Uterus (tissue), 4 donors: Measurements from ENCODE around the gene STRBP. TPM values are rescaled to one million over a fixed set of nuclear protein-coding genes. Genes with fewer than 3 reads are reported as not detected.

ENCODE experiments used
- DNase-seq, 2 donors: peaks; one replicate each; pipeline ENCODE4 v3.0.0-alpha.2; 2019 to 2020
- H3K27ac ChIP-seq, 2 donors: fragments of 200-600 bp; sonication (generic); 1 replicate in 1 of 2; 2 replicates in 1 of 2; pipeline ENCODE4 v1.5.1; 2016 to 2018
- H3K27me3 ChIP-seq, 2 donors: fragments of 200-600 bp; sonication (generic); one replicate each; pipeline ENCODE4 v1.5.1; 2018 to 2019; ENCODE audit warnings: control low read depth in 1 of 2
- H3K36me3 ChIP-seq, 2 donors: fragments of 200-600 bp; sonication (generic); one replicate each; pipeline ENCODE4 v1.5.1; 2019; ENCODE audit warnings: control low read depth in 1 of 2
- H3K4me1 ChIP-seq, 2 donors: fragments of 200-600 bp; sonication (generic); one replicate each; pipeline ENCODE4 v1.5.1; 2018 to 2019; ENCODE audit warnings: control low read depth in 1 of 2
- H3K4me3 ChIP-seq, 2 donors: fragments of 200-600 bp; sonication (generic); 1 replicate in 1 of 2; 2 replicates in 1 of 2; pipeline ENCODE4 v1.5.1; 2018 to 2019; ENCODE audit warnings: mild to moderate bottlenecking in 1 of 2
- H3K9me3 ChIP-seq, 2 donors: fragments of 200-600 bp; sonication (generic); one replicate each; pipeline ENCODE4 v1.5.1; 2019; ENCODE audit warnings: control low read depth in 1 of 2
- CTCF ChIP-seq, 4 experiments: fragments of 200-600 bp in 2 of 4; fragments of 450-650 bp in 2 of 4; sonication (generic) in 2 of 4; IDR thresholded peaks; one replicate each; pipeline ENCODE4 v1.5.1; 2016 to 2019; ENCODE audit warnings: antibody characterized with exemption in 4 of 4, mild to moderate bottlenecking in 2 of 4, moderate library complexity in 1 of 4
- POLR2A ChIP-seq, 2 donors: fragments of 450-650 bp; IDR thresholded peaks; one replicate each; pipeline ENCODE4 v1.6.1; 2016; ENCODE audit warnings: antibody characterized with exemption in 2 of 2, mild to moderate bottlenecking in 1 of 2, moderate library complexity in 1 of 2
- intact Hi-C: fragments of 100-400 bp; cut with DNase I; formaldehyde crosslinking; loops from one replicate; pipeline ENCODE4 v1.15.1; 2023; ENCODE audit warnings: low total_unique reads
- total RNA-seq, 4 donors: library from RNA; depleted of rRNA in 3 of 4; stranded (reverse); fragments of >200 nt in 3 of 4; gene quantifications; one replicate each; pipeline versions ENCODE4 v1.1.0 to v1.2.4, GENCODE V29; 2014 to 2023
- donor health status: DM: yes; HTN: yes; CAD: no.

The STRBP gene
- total RNA-seq, 4 donors from 2014 or later: 3.3 to 28.2 (median 16.3) TPM

- H3K9me3 ChIP-seq: no peaks in the 10 kb centered on the region
- H3K27me3 ChIP-seq: no peaks in the 10 kb centered on the region
- no peak overlapping the region for H3K4me3 ChIP-seq
- no peak overlapping the region for H3K27ac ChIP-seq
- intact Hi-C loops: no loop called here
- DNase-seq: no peak
- no peaks in the 10 kb centered on the region for H3K36me3 ChIP-seq
- TF ChIP-seq CTCF (IDR thresholded peaks at IDR 0.05) (no peak), POLR2A (IDR thresholded peaks at IDR 0.05) (no peak)
- H3K4me1 ChIP-seq: no peaks in the 10 kb centered on the region
Observed at GRCh38 chr9:123108976-123109375, 159.4 kb downstream of the STRBP start.

GRCh38 chr9:123107639-123108285 lies 160.6 kb downstream of the STRBP start:
- intact Hi-C loops: no loop called here
- Histone ChIP-seq H3K4me1 (no peaks in the 10 kb centered on the region), H3K4me3 (no peak overlapping the region), H3K27me3 (no peaks in the 10 kb centered on the region), H3K36me3 (no peaks in the 10 kb centered on the region), H3K27ac (no peak overlapping the region), H3K9me3 (no peaks in the 10 kb centered on the region)
- no peak for DNase-seq
- TF ChIP-seq CTCF (IDR thresholded peaks at IDR 0.05) (no peak), POLR2A (IDR thresholded peaks at IDR 0.05) (no peak)

GRCh38 chr9:123105490-123105889 lies 162.9 kb downstream of the STRBP start:
- DNase-seq: no peak
- Histone ChIP-seq H3K27ac (no peak overlapping the region), H3K4me1 (no peaks in the 10 kb centered on the region), H3K27me3 (no peaks in the 10 kb centered on the region), H3K9me3 (no peaks in the 10 kb centered on the region), H3K36me3 (no peaks in the 10 kb centered on the region), H3K4me3 (no peak overlapping the region)
- intact Hi-C loops: no loop called here
- TF ChIP-seq CTCF (IDR thresholded peaks at IDR 0.05) (no peak), POLR2A (IDR thresholded peaks at IDR 0.05) (no peak)

- H3K9me3 ChIP-seq: no peaks in the 10 kb centered on the region
- TF ChIP-seq CTCF (IDR thresholded peaks at IDR 0.05) (no peak), POLR2A (IDR thresholded peaks at IDR 0.05) (no peak)
- no peaks in the 10 kb centered on the region for H3K4me1 ChIP-seq
- H3K27me3 ChIP-seq: no peaks in the 10 kb centered on the region
- no peak for DNase-seq
- no peaks in the 10 kb centered on the region for H3K36me3 ChIP-seq
- no peak overlapping the region for H3K4me3 ChIP-seq
- H3K27ac ChIP-seq: no peak overlapping the region
- intact Hi-C loops: no loop called here
Observed at GRCh38 chr9:123104807-123105206, 163.6 kb downstream of the STRBP start.

GRCh38 chr9:123102375-123103113 lies 165.8 kb downstream of the STRBP start:
- TF ChIP-seq POLR2A (IDR thresholded peaks at IDR 0.05) (no peak), CTCF (IDR thresholded peaks at IDR 0.05) (no peak)
- Histone ChIP-seq H3K9me3 (no peaks in the 10 kb centered on the region), H3K27me3 (no peaks in the 10 kb centered on the region), H3K4me1 (no peaks in the 10 kb centered on the region), H3K27ac (no peak overlapping the region), H3K4me3 (no peak overlapping the region), H3K36me3 (no peaks in the 10 kb centered on the region)
- intact Hi-C loops: no loop called here
- DNase-seq: no peak
